Measurements from ENCODE around the gene FASTK.

DNA sequence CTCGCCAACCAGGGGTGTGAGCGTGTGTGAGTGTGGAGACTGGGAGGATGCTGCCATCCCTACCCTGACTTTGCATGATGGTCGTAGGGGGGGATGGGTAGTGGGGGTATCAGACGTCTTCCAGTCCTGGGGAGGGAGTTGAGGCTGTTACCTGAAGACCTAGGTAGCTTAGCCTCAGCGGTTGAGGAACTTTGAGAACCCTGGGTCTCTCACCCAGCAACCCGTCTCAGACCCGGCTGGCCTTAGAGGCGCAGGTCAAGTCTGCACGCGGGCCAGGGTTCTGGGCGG lies 18.6 kb downstream of the FASTK start:
- no peak for TF ChIP-seq EP300 (IDR thresholded peaks at IDR 0.05)
- no peak for TF ChIP-seq POLR2A (IDR thresholded peaks at IDR 0.05)
- TF ChIP-seq, protein P1, sequence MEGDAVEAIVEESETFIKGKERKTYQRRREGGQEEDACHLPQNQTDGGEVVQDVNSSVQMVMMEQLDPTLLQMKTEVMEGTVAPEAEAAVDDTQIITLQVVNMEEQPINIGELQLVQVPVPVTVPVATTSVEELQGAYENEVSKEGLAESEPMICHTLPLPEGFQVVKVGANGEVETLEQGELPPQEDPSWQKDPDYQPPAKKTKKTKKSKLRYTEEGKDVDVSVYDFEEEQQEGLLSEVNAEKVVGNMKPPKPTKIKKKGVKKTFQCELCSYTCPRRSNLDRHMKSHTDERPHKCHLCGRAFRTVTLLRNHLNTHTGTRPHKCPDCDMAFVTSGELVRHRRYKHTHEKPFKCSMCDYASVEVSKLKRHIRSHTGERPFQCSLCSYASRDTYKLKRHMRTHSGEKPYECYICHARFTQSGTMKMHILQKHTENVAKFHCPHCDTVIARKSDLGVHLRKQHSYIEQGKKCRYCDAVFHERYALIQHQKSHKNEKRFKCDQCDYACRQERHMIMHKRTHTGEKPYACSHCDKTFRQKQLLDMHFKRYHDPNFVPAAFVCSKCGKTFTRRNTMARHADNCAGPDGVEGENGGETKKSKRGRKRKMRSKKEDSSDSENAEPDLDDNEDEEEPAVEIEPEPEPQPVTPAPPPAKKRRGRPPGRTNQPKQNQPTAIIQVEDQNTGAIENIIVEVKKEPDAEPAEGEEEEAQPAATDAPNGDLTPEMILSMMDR (IDR thresholded peaks at IDR 0.05), result no peak
